Hepatocyte (in vitro differentiated cells): Measurements from ENCODE around the gene RRM1.

ENCODE experiments used
- EZH2 ChIP-seq: fragments of 200-600 bp; sonication (generic); IDR thresholded peaks from 2 replicates; pipeline ENCODE4 v1.6.1; 2016; ENCODE audit warnings: antibody characterized with exemption, mild to moderate bottlenecking, borderline replicate concordance
- EZH2phosphoT487 ChIP-seq: fragments of 200-600 bp; sonication (generic); IDR thresholded peaks from one replicate; pipeline ENCODE4 v1.6.1; 2018; ENCODE audit warnings: antibody characterized with exemption, mild to moderate bottlenecking, low read depth, moderate library complexity; ENCODE audit not compliant: unreplicated experiment, severe bottlenecking
- TF ChIP-seq, protein P1 (sequence below): fragments of 200-600 bp; sonication (generic); IDR thresholded peaks from 2 replicates; pipeline ENCODE4 v1.5.1; 2016; ENCODE audit warnings: antibody characterized with exemption, mild to moderate bottlenecking; ENCODE audit not compliant: poor library complexity

DNA sequence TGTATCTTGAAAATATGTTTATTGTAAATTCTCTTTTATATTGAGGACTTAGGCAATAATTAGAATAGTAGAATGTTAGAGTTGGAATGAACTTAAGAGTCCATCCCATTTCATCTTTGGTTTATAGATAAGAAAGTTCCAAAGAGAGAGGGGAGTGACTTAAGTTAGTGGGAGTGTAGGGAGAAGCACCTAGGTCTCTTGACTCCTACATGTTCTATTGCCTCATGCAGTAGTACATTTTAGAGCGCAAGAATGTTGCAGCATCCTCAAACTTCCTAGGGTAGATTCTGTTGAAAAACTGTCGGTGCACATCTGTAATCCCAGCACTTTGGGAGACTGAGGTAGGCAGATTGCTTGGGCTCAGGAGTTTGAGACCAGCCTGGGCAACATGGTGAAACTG lies 8.7 kb downstream of the RRM1 start:
- TF ChIP-seq, protein P1, sequence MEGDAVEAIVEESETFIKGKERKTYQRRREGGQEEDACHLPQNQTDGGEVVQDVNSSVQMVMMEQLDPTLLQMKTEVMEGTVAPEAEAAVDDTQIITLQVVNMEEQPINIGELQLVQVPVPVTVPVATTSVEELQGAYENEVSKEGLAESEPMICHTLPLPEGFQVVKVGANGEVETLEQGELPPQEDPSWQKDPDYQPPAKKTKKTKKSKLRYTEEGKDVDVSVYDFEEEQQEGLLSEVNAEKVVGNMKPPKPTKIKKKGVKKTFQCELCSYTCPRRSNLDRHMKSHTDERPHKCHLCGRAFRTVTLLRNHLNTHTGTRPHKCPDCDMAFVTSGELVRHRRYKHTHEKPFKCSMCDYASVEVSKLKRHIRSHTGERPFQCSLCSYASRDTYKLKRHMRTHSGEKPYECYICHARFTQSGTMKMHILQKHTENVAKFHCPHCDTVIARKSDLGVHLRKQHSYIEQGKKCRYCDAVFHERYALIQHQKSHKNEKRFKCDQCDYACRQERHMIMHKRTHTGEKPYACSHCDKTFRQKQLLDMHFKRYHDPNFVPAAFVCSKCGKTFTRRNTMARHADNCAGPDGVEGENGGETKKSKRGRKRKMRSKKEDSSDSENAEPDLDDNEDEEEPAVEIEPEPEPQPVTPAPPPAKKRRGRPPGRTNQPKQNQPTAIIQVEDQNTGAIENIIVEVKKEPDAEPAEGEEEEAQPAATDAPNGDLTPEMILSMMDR: no peak
- TF ChIP-seq EZH2 (no peak), EZH2phosphoT487 (no peak)
